Activated CD4-positive, alpha-beta T cell treated with anti-CD3 and anti-CD28 coated beads, Interleukin-2, Interleukin-4, amounts not matched to agents 100 ng/mL and 50 ng/mL, durations not matched to agents 16 hours and 8 hours (primary cell): ENCODE data around the gene ZDHHC11.
"Not testable (repeated sequence)": the region's sequence is repeated elsewhere in the genome, so short reads cannot be mapped to it uniquely, and the experiment has no call there.

Experiments used
- DNase-seq: peaks from one replicate; pipeline ENCODE4 v3.0.0-alpha.2; 2020; ENCODE audit warnings: low spot score

The ZDHHC11 gene

DNA sequence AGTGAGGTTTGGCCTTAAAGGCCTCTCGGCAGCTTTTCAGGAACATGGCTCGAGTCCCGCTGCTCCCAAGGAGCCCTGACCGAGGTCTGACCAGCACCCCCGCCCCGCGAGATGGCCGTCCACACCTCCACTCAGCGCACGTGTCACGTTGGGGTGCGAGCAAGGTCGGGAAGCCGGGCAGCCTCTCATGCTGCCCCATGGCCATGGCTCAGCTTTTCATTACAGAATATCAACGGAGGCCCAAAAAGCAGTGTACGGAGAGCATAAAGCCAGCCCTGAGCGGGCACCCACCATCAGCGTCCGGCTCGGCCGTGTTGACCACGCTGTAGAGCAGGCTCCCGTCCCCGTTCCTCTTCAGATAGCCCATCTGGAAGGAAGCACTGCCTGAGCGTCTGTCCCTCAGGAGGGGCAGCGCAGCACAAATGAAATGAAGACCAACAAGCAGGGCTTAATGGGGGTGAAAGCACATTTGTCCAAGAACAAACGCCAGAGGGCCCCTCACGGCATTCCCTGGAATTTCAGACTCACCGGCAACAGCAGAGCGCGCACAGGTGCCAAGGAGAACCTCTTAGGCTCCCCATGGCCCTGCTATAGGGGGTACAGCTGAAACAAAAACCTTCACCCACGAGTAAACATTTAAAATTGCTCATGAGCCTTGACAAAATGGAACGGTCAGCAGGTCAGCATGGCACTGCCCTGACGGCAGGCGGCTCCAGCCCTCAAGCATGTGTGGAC, 30.2 kb upstream of the ZDHHC11 start:
- no peak for DNase-seq

DNA sequence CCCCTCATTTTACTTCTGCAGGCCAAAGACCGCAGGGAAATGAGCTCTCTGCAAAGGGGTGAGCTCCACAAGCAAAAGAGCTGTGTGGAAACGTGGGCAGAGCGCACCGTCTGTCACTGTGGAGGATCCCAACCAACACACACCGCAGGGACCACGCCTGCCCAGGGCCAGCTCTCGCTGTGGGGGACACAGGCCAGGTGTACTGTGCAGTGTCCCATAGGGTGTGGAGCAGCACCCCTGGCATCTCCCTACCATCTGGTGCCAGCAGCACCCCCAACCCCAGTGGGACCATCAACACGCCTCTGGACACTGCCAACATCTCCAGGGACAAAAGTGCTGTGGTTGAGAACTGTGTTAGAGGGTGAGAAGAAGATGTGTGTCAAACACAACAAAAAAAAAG, 27.9 kb upstream of the ZDHHC11 start:
- DNase-seq = not testable (repeated sequence)

DNA sequence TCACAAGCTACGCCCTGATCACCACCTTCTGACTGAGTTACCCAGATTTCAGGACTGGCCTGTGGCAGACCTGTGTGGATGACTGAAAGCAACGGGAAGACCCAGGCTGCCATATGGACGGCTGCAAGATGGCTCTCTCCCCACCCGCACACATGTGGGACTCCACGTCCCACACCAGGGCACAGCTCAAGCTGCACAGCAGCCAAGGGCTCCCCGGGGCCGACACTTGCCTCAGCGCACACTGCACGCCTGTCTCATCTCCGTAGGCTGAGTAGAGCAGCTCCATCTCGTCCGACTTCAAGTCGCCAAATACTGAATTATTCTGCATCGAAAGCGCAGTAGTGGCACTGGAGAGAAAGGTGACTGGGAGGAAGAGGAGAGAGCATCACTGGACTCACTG, 27.3 kb upstream of the ZDHHC11 start:
- no peak for DNase-seq

DNA sequence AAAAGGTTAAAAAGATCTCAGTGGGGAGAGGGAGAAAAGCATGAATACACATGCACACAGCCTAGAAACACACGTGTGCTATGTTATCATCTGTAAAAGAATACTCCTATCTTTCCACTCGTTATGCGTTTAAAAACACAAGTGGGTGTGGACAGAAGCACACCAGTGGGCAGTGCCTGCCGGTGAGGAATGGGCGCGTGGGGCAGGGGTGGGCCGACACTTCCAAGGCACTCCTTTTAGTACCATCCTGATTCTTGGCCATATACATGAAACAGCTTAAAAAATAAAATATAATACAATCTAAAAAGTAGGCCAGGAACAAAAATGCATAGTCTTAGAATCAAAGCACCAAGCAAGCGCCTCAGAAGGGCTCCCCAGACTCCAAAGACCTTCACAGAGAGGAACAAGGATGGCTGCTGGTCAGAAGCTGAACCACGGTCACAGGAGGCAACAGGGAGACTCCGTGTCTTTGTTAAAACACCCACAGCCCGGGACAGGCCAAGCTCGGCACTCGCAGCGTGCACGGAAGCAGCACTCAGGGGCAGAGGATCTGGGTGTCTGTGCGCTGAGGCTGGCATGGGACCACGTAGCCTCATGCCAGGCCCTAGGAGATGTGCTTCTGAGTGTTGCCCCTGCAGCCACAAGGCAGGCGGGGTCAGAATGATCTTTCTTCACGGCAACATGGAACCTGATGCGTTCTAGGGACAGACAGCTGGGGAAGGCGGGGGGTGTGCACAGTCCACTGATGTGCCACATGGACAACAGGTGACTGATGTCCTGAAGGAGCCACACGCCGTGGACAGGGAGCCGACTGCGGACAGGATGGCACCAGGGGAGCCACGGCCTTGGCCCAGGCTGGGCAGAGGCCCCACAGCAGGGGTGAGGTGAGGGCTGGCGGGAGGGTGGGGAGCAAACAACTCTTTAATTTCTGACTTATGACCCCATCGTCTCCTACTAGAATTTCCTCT, 25.9 kb upstream of the ZDHHC11 start:
- no peak for DNase-seq

DNA sequence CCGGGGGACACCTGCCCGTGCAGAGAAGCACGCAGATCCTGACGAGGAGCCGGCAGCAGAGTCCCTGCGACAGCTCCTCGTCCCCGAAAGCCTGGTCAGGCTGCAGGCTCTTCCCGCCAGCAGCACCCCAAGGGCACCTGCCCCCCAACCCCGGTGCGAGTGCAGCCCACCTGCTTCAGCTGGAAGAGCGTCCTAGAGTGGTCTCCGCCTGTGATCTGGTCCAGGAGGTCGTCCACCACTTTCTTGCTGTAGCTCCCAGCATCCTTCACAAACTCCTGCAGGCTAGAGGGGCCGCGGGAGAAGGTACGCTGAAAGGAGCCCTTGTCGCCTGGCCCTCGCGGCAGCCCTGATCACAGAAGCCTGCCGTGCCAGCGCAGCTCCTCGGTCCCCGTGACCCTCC, 25.1 kb upstream of the ZDHHC11 start:
- no peak for DNase-seq

DNA sequence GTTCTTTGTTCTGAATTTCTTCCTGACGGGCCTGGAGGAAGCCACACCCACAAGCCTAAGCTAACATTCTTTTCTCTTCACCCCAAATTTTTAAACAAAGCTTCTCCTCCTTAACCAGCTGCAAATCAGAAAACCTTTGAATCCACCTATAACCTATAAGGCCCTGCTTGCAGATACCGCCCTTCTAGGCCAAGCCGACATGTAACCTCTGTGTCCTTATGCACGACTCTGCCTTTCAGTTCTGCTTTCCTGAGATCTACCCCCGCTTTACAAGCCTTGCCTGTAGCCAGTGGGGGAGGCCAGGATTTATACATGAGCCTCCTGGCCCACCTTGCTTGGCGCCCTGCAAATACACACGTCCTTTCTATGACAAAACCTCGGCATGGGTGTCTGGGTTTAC, 22.5 kb upstream of the ZDHHC11 start:
- no peak for DNase-seq

DNA sequence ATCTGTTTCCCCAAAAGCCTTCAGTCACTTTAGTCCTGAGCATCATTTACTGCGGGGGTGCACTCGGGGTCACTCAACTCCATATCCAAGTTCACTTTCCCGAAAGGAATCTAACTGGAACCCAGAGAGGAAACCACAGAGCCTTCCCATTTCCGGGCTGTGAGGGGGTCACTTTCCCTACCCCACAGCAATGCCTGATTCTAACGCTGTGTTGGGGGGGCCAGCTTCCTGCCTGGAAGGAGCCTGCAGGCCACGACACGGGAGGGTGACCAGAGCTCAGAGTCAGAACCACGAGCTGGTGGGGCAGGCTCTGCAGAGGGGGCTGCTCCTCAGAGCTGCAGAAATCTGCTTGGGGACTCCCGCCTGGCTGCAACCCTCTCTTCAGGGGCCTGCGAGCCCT, 21.5 kb upstream of the ZDHHC11 start:
- no peak for DNase-seq

DNA sequence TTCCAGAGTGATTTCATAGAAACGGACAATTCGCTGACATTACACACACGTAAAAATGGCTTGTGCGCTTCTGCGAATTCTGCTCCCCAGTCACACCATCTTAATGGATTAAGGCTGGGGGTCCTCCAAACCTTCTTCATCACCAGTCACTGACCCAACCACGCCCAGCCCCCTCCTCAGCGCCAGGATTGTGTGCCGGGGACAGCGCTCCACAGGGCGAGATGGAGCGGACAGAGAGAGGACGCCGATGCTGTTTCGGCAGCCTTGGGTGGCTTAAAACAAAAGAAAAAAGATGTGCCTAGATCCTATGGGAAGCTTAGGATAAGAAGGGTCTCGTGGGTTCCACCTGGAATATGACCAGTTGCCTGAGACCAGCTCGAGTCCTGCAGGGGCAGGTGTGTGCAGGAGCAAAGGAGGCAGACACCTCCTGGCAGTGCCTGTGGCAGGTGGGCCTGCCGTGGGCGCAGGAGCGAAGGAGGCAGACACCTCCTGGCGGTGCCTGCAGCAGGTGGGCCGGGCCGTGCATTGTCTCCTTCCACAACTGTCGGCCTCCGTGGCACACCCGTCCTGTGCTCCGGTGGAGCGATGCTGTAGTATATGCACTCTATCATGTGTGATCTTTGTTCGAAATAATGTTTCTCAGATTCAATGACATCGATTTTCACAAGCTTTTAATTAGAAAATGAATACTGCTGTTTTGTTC, 21.0 kb upstream of the ZDHHC11 start:
- no peak for DNase-seq

DNA sequence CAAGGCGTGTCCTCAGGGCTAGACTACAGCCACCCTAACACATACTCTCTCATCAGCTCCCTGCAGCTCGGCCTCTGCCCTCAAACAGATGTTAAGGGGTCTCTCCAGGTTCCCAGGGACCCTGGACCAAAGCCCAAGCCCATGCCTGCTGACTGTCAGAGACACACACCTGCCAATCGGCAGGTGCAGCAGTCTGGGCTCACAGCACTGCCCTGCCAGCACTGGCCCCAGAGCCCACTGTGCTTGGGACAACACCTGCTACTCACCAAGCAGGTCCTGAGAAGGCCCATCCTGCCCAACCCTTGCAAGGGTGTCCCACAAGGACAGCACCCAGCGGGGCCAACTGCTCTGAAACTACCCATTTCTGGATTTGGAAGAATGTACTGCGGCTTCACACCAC, 20.2 kb upstream of the ZDHHC11 start:
- DNase-seq = no peak

DNA sequence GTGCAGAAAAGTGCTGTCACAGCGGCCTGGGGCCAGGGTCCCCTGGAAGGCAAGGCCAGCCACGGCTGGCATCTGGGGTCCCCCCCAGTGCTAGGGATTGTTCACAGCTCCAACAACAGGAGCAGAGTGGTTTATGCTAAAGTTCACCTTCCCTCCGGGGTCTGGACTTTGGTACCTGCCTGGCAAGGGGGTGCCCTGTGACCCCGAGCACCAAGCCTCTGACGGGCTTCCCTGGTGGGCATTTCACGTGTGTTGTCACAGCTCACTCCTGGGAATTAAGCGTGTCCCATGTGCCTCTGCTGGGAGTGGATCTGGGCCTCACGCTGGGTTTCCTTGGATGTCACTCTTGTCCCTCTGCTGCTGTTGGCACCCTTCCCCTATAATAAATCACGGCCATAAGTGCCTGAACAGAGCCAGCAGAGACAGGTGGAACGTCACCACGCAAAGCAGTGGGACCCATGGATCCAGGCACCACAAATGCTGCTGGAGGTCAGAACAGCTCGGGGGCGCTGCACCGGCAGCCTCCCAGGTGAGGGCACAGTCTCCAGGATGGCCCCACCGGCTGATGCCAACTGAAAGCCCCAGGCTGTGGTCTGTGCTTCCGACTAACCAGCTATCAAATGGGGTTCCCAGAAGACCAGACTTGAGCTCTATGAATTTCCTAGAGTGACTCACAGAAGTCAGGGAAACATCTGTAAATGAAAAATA, 17.8 kb upstream of the ZDHHC11 start:
- no peak for DNase-seq

DNA sequence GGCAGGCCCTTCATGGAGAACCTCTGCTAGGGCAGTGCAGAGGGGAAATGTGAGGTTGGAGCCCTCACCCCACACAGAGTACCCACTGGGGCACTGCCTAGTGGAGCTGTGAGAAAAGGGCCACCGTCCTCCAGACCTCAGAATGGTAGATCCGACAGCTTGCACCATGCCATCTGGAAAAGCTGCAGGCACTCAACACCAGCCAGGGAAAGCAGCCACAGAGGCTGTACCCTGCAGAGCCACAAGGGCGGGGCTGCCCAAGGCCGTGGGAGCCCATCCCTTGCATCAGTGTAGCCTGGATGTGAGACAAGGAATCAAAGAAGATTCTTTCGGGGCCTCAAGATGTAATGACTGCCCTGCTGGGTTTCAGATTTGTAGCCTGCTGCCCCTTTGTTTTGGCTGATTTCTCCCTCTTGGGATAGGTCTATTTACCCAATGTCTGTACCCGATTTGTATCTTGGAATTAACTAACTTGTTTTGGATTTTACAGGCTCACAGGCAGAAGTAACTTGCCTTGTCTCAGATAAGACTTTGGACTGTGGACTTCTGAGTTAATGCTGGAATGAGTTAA, 16.6 kb upstream of the ZDHHC11 start:
- DNase-seq = no peak

DNA sequence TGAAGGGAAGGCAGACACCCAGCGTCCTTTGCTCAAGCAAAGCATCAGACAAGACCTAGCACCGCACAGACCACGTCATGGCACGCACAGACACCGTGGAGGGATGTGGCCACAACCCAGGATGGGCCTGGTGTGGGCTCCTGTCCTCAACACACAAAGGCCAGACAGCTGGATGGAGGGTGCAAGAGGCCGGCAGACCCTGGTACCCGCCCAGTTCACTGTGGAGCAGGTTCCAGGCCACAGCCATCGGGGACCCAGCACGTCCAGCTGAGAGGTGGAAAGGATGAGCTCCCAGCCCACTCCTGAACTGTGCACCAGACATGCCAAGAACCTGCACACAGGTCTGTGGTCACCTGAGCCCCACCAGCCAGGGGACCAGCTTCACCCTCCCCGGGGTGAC, 15.0 kb upstream of the ZDHHC11 start:
- no peak for DNase-seq

DNA sequence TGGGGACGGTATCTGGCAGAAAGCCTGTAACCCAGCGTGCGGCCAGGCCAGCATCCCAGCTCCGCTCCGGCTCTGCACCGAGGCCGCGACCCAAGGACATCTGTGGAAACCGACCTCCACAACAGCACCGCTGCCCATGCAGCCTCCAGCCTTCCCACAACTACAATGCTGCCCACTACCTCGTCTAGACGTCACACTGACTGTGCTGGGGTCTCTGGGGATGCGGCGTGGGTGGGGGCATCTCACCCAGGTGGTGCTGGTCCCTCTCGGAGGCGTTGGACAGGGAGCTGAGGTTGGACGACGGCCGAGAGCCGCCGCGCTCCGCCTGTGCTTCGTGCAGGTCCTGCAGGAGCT, 14.4 kb upstream of the ZDHHC11 start:
- DNase-seq = no peak

DNA sequence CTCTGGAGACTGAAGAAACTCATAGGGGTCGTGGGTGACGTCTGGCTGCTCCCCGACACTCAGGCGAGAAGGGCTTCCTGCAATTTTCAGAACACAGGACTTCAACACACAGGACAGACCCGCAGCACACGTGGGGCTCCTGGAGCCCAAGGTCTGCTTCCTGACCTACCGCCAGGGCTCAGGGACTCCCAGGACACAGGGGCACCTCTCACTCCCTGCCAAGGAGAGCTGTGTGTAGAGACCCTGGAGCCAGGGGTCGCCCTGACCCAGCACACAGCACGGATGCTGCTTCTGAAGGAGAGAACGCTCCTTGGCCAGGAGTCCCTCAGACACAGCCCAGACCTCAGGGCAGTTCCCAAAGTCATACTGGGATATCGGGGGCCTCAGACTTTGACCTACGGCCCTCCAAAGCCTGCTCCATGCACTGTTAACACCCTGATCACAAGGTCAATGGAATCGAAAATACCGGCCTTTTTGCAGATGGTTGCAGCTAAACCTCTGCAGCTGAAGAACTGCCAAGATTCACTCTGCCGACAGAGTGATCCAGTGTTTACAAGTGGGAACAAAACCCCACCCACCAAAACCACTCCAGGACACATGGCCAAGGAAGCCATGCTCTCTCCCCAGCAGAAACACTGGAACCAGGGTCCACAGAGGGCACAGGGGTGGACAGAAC, 13.8 kb upstream of the ZDHHC11 start:
- DNase-seq = no peak

DNA sequence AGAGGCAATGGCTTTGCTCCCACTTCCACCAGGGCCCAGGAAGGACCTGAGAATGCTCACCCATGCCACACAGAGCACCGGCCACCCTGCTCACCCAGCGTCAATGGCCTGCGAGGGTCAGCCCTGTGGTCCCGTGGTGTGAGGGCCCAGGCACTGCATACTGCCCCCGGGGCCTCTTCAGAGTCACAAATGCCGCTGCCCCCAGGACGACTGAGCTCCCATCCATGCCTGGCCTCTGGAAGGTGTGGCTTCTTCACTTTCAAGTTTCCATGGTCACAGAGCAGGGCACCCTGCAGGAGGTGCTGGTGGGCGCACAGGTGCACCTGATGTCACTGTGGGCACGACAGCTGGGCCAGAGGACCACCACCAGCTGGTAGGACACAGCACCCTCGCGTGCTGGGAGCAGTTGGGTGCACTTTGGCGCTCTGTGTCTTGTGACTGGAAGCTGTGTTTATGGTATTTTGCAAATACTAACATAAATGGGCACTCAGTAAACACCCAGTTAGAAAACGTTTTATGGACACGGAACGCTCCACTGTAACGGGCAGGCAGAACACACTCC, 12.5 kb upstream of the ZDHHC11 start:
- DNase-seq = no peak

DNA sequence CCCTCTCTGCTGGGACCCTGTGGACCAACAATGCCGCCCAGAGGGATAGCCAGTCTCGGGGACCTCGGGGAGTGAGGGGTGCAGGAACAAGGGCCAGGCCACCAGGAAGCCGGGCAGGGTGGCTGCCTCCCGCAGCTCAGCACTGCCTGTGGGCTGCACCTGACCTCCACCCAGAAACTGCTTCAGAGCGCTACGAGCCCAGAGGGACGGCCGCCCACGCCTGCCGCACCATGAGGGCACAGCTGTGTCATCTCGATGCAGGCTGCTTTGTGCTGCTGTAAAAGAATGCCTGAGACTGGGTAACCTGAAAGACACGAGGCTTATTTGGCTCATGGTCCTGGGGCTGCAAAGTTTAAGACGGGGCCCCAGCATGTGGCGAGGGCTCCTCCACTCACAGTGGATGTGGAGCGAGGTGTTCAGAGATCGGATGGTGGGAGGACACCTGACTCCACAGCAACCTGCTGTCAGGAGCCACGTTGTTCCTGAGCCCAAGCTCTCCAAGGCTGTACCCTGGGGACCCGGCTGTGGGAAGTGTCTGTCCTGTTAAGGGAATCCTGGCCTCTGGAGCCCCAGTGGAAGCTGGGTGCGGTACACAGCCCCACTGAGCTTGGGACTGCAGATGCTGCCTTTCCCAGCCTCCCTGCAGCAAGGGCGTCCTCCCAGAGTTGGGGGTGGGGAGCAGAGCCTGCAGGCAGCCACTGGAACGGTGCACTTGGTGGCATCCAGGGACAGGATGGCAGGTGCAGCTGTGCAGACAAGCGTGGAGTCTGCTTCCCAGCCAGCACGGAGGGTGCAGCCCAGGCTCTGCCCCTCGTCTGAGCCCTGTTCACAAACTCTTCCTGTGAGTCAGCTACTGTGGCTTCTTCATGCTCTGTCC, 11.8 kb upstream of the ZDHHC11 start:
- DNase-seq = no peak

DNA sequence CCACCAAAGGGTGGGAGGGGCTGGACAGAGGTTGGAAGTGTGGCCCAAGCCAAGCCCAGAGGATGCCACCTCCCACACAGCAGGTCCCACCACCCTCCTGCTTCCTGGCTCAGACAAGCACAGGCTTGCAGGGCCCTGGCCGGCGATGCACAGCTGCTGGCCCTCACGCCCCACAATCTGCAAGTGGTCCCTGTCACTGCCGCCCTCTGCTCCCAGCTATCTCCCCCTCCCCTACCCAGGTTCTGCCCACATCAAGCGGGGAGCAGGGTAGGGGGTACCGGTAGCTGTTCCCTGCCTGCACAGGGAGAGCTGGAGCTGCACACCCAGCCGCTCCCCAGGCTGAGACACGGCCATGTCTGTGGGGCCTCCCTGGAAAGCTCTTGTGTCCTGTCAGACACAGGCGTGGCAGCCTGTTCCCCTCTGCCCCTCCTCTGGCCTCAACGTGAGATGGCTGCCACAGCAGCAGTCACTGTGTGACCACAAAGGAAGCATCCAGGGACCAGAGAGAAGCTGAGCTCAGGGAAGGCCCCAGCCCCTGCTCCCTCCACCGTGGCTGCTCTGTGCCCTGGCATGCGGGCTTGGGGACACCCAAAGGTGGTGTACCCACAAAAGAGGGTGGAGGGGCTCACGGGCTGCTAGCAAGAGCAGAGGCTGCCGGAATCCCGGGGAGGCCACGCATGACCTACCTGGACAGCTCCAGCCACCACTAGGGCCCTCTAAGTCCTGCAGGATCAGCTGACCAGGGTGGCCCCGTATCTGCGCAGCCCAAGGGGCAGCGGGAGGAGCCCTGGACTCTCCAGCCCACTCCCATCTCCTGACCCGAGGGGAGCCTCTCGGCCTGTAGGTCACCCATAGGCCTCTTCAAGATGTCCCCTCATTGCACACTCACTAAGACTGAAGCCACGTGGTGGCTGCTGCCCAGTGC, 10.9 kb upstream of the ZDHHC11 start:
- no peak for DNase-seq

DNA sequence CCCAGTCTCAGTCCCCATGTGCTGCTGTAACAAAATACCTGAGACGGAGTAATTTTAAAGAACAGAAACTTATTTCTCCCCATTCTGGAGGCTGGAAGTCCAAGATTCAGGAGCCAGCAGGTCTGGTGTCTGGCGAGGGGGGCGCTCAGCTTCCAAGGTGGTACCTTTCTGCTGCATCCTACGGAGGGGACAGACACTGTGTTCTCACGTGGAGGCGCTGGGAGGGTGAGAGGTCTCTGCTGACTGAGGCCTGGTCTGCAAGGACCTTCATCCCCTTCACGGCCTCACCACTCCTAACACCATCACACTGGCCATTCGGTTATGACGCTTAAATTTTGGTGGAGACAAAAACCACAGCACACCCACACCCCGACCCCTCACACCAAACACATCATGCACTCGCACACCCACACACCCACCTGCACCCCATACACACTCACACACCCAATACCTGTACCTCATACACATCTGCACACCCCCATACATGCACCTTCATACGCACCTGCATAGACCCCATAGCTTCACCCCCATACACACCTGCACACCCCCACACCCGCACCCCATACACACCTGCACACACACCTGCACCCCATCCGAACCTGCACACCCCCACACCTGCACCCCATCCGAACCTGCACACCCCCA, 9.8 kb upstream of the ZDHHC11 start:
- no peak for DNase-seq
